HG03558 (cell line): ENCODE measurements around the gene CDC16.
"Not testable (repeated sequence)": the region's sequence is repeated elsewhere in the genome, so short reads cannot be mapped to it uniquely, and the experiment has no call there.

Experiments
- ATAC-seq: cut with Tn5 transposase; IDR thresholded peaks from one replicate; pipeline ENCODE4 v1.9.1; 2021; ENCODE audit warnings: moderate number of reproducible peaks; ENCODE audit not compliant: unreplicated experiment; ENCODE audit errors: extremely low read depth

Gene CDC16, protein sequence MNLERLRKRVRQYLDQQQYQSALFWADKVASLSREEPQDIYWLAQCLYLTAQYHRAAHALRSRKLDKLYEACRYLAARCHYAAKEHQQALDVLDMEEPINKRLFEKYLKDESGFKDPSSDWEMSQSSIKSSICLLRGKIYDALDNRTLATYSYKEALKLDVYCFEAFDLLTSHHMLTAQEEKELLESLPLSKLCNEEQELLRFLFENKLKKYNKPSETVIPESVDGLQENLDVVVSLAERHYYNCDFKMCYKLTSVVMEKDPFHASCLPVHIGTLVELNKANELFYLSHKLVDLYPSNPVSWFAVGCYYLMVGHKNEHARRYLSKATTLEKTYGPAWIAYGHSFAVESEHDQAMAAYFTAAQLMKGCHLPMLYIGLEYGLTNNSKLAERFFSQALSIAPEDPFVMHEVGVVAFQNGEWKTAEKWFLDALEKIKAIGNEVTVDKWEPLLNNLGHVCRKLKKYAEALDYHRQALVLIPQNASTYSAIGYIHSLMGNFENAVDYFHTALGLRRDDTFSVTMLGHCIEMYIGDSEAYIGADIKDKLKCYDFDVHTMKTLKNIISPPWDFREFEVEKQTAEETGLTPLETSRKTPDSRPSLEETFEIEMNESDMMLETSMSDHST

DNA sequence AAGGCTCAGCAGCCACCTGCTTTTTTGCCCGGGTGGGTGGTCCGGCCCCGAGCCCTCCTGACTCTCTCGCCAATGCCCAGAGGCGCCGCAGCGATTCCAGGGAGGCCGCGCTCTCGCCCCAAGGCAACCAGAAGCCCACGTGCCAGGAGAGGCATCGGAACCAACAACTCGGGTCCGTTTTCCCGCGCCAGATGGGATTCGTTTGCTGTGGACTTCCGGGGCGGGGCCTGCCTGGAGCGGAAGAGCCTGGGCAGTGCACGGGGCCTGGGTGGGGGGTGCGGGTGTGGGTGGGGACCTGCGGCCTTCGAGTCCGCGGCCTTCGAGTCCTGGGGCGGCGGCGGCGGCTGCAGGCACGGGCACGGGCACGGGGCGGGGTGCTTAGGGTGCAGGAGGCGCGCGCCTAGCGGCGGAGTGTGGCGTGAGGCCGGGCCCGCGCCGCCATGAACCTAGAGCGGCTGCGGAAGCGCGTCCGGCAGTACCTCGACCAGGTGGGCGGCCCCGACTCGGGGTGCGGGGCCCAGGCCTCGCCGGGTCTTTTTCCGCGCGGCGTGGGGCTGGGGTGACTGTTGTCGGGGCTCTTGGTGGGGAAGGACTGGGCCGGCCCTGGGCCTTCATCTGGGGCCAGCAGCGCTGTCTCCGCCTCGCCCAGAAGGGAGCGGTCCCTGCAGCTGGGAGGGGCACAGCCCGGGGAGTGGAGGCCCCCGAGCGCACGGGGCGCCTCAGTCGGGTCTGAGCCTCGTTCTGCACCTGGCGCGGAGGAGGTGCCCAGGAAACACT, at the start of gene CDC16:
TSS of gene CDC16 (plus strand) at position 253 of the 777 bp plus-strand sequence. CDS start at position 441, 188 bp downstream.
- ATAC-seq = peak; percentile 59

DNA sequence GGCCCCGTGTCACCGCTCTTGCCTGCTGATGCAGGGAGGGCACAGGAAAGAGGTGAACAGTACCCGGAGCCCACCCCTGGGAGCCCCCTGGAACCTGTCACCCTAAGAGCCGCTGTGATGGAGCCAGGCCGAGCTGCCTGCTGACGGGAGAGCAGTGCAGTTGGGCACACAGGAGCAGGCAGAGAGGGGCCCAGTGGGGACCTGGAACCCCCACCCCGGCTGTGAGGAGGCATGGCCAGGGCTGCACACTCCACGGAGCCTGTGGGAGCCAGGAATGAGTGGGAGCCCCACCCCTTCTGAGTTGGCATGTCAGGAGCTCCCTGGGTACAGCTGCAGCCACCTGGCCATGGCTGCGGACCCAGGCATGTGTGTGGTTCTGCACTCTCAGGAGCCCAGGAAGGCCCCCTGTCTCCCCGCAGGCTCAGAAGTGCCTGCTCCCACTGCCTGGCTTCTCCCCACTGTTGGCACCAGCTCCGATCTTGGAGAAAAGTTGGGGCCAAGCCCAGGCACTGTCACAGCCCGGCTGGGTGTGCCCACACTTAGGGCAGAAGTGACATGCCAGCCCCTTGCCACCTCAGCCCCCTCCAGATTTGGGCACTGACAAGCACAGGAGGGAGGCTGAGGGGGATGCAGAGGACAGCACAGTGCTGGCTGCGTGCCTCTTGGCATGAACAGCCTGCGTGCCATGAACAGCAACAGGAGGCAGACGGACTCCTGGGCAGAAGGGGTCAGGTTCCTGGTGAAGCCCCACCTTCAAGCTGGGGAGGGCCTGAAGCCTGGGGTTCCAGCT, 49.3 kb upstream of the CDC16 start:
- ATAC-seq = no peak

DNA sequence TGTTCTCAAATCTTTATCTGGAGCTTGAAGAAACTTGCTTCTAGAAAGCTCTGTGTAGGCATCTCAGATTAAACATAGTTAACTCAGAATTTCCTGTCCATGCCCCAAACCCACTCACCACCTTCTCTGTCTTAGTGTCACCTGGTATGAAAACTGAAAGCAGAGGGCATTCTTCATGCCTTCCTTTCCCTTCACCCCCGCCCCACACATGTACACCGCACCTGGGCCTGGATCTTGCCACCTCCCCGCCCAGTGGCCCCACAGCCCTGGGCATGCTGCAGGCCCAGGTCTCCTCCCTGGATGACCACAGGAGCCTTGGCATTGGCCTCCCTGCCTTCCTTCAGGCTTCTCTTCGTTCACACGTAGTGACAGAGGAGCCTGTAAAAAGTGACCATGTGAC, 39.8 kb upstream of the CDC16 start:
- no peak for ATAC-seq

- ATAC-seq = no peak
Measured at GRCh38 chr13:114196629-114197028, 38.1 kb upstream of the CDC16 start.

GRCh38 chr13:114198556-114198955, 36.1 kb upstream of the CDC16 start:
- ATAC-seq = no peak

DNA sequence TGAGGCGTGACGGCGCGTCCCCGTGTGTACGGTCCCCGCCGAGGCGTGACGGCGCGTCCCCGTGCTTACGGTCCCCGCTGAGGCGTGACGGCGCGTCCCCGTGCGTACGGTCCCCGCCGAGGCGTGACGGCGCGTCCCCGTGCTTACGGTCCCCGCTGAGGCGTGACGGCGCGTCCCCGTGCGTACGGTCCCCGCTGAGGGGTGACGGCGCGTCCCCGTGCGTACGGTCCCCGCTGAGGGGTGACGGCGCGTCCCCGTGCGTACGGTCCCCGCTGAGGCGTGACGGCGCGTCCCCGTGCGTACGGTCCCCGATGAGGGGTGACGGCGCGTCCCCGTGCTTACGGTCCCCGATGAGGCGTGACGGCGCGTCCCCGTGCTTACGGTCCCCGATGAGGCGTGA, 35.2 kb upstream of the CDC16 start:
- not testable (repeated sequence) for ATAC-seq

GRCh38 chr13:114199954-114200353, 34.7 kb upstream of the CDC16 start:
- ATAC-seq = no peak

- ATAC-seq = no peak
Measured at GRCh38 chr13:114200399-114200911, 34.2 kb upstream of the CDC16 start.

GRCh38 chr13:114202581-114202980, 32.1 kb upstream of the CDC16 start:
- no peak for ATAC-seq

- no peak for ATAC-seq
Measured at GRCh38 chr13:114203536-114203935, 31.2 kb upstream of the CDC16 start.

- ATAC-seq = no peak
Measured at GRCh38 chr13:114204894-114205293, 29.8 kb upstream of the CDC16 start.

- no peak for ATAC-seq
Measured at GRCh38 chr13:114208134-114208533, 26.6 kb upstream of the CDC16 start.

DNA sequence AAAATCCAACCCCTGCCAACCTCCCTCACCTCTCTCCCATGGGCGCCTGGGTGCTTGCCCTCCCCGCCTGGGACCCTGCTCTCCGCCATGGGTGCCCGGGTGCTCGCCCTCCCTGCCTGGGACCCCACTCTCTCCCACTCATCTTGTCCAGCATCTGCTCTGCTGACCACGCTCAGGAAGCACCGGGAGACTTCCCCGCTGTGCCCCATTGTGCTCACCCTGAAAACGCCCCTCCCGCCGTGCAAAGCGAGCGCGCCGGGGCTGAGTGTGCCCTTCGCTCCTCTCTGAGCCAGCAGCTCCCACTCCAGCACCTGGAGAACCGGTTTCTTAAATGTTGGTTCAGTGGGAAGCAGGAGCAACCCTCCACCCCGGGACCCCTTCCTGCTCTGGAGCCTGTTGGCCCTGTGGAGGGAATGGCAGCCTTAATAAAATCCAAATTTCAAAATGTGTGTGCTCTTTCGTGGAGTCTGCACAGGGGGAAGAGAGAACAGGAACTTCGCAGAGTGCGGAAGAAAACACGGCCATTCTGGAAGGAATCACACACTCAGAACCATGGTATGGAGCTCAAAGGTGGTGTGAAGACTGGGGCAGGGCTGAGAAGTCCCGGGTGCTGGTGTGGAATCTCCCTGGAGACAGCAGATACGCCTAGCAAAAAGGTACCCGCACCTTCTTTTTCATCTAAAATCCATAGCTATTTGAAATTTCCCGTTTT, 23.1 kb upstream of the CDC16 start:
- no peak for ATAC-seq

DNA sequence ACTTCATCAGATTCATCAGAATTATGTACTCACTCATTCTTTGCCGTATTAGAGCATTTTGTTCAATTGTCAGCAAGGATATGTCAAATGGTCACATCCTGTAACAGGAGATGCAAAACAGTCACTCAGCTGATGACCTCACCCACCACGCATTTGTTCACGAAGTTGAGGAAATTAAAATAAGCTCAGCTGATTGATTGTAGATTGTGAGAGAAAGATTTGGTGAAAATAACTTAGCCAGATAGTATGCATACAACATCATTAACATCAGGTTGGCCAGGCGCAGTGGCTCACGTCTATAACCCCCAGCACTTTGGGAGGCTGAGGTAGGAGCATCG, 22.6 kb upstream of the CDC16 start:
- ATAC-seq = no peak

DNA sequence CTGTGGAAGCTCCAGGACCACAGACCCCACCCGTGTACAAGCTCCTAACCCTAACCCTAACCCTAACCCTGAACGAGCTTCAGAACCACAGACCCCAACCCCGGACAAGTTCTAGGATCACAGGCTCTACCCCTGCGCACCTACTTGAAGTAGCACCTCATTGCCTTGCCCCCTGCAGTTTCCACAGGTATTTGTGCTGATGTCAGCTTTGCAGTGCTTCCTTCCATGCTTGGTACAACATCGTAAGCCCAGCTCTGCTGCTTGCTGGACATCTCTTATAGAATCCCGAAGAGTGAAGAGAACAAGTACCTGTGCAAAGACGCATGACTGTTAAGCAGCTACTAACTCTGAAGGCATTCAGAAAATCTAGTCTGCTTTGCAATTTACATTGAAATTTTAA, 20.7 kb upstream of the CDC16 start:
- ATAC-seq = no peak

DNA sequence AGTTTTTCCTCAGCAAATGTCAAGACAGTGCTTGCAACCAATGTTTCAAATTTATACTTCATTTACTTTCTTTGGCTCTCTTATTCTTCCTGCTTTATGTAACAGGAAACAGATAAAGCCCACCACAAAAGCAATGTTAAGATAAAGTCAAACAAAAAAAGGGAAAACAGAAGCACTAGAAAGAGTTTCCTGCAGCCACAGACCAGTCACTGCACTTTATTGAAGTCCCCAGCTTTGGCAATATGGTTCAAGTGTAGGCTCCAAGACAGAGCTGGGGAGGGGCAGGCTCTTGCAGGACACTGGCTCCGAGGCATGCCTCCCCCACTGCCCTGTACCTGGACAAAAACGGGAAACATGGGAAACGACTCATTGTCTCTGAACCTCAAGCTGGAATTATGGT, 15.3 kb upstream of the CDC16 start:
- ATAC-seq = no peak

DNA sequence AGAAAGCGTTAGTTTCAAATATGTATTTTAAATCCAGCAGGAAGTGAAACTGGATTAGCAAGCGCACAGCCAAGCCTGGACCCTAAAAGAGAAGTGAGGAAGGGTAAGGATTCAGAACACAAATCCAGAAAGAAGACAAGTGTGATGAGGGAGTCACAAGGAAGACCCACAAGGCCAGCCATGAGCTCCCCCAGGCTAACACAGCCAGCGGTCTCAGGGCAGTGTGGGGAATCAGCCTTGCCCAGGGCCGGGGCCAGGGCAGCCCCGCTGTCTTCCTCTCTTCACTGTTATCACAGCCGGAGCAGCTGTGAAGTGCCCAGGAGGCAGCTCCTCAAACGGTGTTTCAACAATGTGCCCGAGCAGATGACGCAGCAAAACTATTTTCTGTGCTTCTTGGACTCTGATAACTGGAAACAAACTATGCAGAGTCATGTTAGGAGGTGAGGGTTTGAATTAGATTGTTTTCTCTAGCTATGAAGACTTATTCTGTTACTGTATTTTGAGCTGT, 12.2 kb upstream of the CDC16 start:
- ATAC-seq = no peak

DNA sequence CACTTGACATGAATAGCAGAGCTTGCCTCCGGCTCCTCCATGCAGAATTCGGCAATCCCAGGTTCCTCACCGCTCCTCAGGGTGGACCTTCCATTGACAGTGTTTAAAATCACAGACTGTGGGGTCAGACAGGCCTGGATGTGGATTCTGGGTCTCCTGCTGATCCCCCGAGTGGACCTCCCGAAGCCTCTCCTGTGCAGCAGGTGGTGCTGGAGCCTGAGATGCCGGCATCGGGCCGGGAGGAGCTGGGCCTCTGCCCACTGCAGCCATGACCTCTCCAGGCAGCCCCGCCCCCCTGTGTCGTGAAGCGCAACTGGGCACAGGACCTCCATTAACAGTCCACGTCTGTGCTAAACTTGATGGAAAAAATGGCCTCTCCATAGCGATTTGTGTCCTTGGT, 10.5 kb upstream of the CDC16 start:
- no peak for ATAC-seq

DNA sequence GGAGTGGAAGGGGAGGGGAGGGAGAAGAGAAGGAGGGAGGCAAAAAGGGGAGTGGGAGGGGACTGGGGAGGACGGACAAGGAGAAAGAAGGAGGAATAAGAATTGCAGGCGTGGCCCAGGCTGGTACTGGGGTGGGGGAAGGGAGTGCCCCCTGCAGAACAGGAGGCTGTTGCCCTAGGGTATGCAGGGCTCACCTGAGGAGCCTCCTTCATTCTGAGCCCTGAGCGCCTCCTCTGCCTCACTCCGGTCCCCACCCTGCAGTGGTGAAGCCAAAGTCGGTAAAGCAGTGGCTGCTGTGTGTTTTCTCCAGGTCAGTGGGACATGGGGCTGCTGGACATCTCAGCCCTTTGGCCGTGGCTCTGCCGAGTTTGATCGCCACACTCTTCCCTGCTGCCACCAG, 9.1 kb upstream of the CDC16 start:
- ATAC-seq = no peak
